MM.1S (cell line): ENCODE measurements around the gene TMEM184B.

Experiments used
- DNase-seq: peaks from one replicate; pipeline ENCODE4 v3.0.0-alpha.2; 2015
- H2AFZ ChIP-seq: fragments of 300-600 bp; sonication (generic); 2 replicates; pipeline ENCODE4 v1.6.0; 2016; ENCODE audit warnings: antibody characterized with exemption, low read length
- H3F3A ChIP-seq: fragments of 300-600 bp; sonication (generic); 2 replicates; pipeline ENCODE4 v1.6.1; 2016; ENCODE audit warnings: mild to moderate bottlenecking, antibody characterized with exemption, low read length, moderate library complexity, mixed read lengths; ENCODE audit not compliant: insufficient read depth
- H3K27ac ChIP-seq: fragments of 300-600 bp; sonication (generic); 2 replicates; pipeline ENCODE4 v1.5.1; 2016; ENCODE audit warnings: mild to moderate bottlenecking, low read length
- H3K27me3 ChIP-seq: fragments of 300-600 bp; sonication (generic); replicated peaks from 2 replicates; pipeline ENCODE4 v1.6.0; 2016; ENCODE audit warnings: low read length; ENCODE audit not compliant: insufficient read depth
- H3K36me3 ChIP-seq: fragments of 300-600 bp; sonication (generic); replicated peaks from 2 replicates; pipeline ENCODE4 v1.6.1; 2016; ENCODE audit warnings: mild to moderate bottlenecking, low read length, mixed read lengths; ENCODE audit not compliant: insufficient read depth
- H3K4me1 ChIP-seq: fragments of 300-600 bp; sonication (generic); 2 replicates; pipeline ENCODE4 v1.6.1; 2016; ENCODE audit warnings: low read length, mixed read lengths
- H3K4me2 ChIP-seq: fragments of 300-600 bp; sonication (generic); 2 replicates; pipeline ENCODE4 v1.6.0; 2016; ENCODE audit warnings: low read depth, low read length
- H3K4me3 ChIP-seq: fragments of 300-600 bp; sonication (generic); 2 replicates; pipeline ENCODE4 v1.5.1; 2016; ENCODE audit warnings: low read length, mixed read lengths
- H3K79me2 ChIP-seq: fragments of 300-600 bp; sonication (generic); 2 replicates; pipeline ENCODE4 v1.6.1; 2016; ENCODE audit warnings: mixed run types, low read length, mixed read lengths
- H3K9ac ChIP-seq: fragments of 300-600 bp; sonication (generic); 2 replicates; pipeline ENCODE4 v1.6.1; 2016; ENCODE audit warnings: low read length, mixed read lengths
- H3K9me2 ChIP-seq: fragments of 300-600 bp; sonication (generic); replicated peaks from 2 replicates; pipeline ENCODE4 v1.6.1; 2016; ENCODE audit warnings: mild to moderate bottlenecking, low read length, mixed read lengths; ENCODE audit not compliant: insufficient read depth
- H3K9me3 ChIP-seq: fragments of 300-600 bp; sonication (generic); replicated peaks from 2 replicates; pipeline ENCODE4 v1.6.1; 2016; ENCODE audit warnings: mild to moderate bottlenecking, low read length, mixed read lengths; ENCODE audit not compliant: insufficient read depth
- H4K20me1 ChIP-seq: fragments of 300-600 bp; sonication (generic); 2 replicates; pipeline ENCODE4 v1.6.1; 2016; ENCODE audit warnings: mild to moderate bottlenecking, low read length, moderate library complexity, mixed read lengths; ENCODE audit not compliant: insufficient read depth
- EZH2 ChIP-seq: fragments of 300-600 bp; sonication (generic); optimal IDR thresholded peaks from 2 replicates; pipeline ENCODE3; 2017; ENCODE audit warnings: low read depth, mild to moderate bottlenecking, antibody characterized with exemption, low read length, mixed read lengths
- EZH2phosphoT487 ChIP-seq: fragments of 300-600 bp; sonication (generic); IDR thresholded peaks from 2 replicates; pipeline ENCODE4 v1.6.1; 2018; ENCODE audit warnings: antibody characterized with exemption, low read length
- TF ChIP-seq, protein P1 (sequence below): fragments of 300-600 bp; sonication (generic); IDR thresholded peaks from 2 replicates; pipeline ENCODE4 v1.5.1; 2016; ENCODE audit warnings: antibody characterized with exemption, low read length, mixed read lengths

Gene TMEM184B

GRCh38 chr22:38174626-38175025 lies 98.2 kb downstream of the TMEM184B start:
- H4K20me1 ChIP-seq: no peaks in the 10 kb centered on the region
- H3K9ac ChIP-seq: no peak overlapping the region

DNA sequence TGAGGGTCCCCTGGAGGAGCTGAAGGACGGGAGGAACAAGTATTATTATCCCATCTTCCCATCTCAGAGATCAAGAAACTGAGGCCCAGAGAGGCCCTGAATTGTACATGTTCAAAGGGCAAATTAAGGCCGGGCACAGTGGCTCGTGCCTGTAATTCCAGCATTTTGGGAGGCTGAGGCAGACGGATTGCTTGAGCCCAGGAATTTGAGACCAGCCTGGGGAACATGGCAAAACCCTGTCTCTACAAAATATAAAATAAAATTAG lies 99.2 kb downstream of the TMEM184B start:
- Histone ChIP-seq H3K9ac (no peak overlapping the region), H4K20me1 (no peaks in the 10 kb centered on the region), H3K27me3 (no peaks in the 10 kb centered on the region), H3K36me3 (no peaks in the 10 kb centered on the region), H3K79me2 (no peaks in the 10 kb centered on the region), H3K9me3 (no peaks in the 10 kb centered on the region), H3K4me1 (peaks cover 8% of the 10 kb centered on the region), H3F3A (0 out of 2 replicates have a peak, but pooled peaks cover 3% of the 10 kb centered on the region), H3K4me3 (no peak overlapping the region), H3K27ac (no peak overlapping the region), H3K4me2 (no peak overlapping the region), H3K9me2 (no peaks in the 10 kb centered on the region), H2AFZ (no peak overlapping the region)
- DNase-seq: no peak
- TF ChIP-seq EZH2phosphoT487: no peak
- no peak for TF ChIP-seq EZH2
- TF ChIP-seq, protein P1, sequence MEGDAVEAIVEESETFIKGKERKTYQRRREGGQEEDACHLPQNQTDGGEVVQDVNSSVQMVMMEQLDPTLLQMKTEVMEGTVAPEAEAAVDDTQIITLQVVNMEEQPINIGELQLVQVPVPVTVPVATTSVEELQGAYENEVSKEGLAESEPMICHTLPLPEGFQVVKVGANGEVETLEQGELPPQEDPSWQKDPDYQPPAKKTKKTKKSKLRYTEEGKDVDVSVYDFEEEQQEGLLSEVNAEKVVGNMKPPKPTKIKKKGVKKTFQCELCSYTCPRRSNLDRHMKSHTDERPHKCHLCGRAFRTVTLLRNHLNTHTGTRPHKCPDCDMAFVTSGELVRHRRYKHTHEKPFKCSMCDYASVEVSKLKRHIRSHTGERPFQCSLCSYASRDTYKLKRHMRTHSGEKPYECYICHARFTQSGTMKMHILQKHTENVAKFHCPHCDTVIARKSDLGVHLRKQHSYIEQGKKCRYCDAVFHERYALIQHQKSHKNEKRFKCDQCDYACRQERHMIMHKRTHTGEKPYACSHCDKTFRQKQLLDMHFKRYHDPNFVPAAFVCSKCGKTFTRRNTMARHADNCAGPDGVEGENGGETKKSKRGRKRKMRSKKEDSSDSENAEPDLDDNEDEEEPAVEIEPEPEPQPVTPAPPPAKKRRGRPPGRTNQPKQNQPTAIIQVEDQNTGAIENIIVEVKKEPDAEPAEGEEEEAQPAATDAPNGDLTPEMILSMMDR: no peak

More at GRCh38 chr22:38174626-38175025, 98.2 kb downstream of the TMEM184B start:
- Histone ChIP-seq H3K4me3 (no peak overlapping the region), H3K27me3 (no peaks in the 10 kb centered on the region), H3K4me2 (no peak overlapping the region), H3F3A (peaks cover 4% of the 10 kb centered on the region; the same call in 1 of the 2 replicates), H3K9me2 (no peaks in the 10 kb centered on the region), H3K27ac (no peak overlapping the region), H3K9me3 (no peaks in the 10 kb centered on the region), H2AFZ (no peak overlapping the region), H3K79me2 (peaks cover 8% of the 10 kb centered on the region), H3K4me1 (peaks cover 15% of the 10 kb centered on the region), H3K36me3 (no peaks in the 10 kb centered on the region)
- DNase-seq: no peak
- TF ChIP-seq EZH2: no peak
- no peak for TF ChIP-seq EZH2phosphoT487
- TF ChIP-seq, protein P1: no peak

DNA sequence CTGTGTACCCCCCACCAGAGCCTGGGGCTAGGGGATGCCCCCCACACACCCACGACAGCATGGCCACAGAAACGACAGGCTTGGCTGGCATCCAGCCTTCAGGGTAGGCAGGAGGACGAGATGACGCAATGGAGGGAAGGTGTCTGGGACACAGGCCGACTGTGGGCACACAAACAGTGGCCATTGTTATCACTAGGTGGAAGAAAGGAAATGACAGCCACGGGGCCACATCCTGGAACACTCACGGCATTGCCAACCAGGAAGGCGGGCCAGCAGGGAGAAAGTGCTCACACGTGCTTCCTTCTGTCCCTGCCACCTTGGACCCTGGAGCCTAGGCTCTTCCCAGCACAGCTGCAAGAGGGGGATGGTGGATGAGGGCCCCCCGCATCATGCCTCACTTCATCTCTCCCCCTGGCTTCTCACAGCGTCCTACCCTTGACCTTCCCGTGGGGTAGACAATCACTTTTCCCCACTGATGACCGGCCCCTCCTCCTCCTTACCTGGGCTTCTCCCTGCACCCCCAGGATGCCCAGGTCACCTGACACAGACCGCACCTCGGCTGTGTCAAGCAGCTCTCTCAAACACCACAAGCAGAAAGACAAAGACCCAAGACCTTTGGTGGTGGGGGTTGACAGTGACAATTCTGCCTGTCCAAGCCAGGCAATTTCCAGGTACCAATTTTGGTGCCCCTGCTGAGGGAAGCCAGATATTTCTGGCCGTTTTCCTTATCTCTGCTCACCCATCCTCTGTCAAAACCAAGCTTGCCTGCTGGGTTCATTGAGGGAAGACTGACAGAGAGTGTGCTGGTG lies 99.8 kb downstream of the TMEM184B start:
- H3K27ac ChIP-seq: no peak overlapping the region
- TF ChIP-seq EZH2 (no peak), EZH2phosphoT487 (no peak)
- TF ChIP-seq, protein P1: no peak
- no peaks in the 10 kb centered on the region for H4K20me1 ChIP-seq
- no peak overlapping the region for H3K9ac ChIP-seq
- H2AFZ ChIP-seq: no peak overlapping the region
- H3K9me2 ChIP-seq: no peaks in the 10 kb centered on the region
- no peaks in the 10 kb centered on the region for H3K36me3 ChIP-seq
- 0 out of 2 replicates have a peak, but pooled peaks cover 3% of the 10 kb centered on the region for H3F3A ChIP-seq
- peaks cover 5% of the 10 kb centered on the region for H3K4me1 ChIP-seq
- no peak overlapping the region for H3K4me3 ChIP-seq
- H3K9me3 ChIP-seq: no peaks in the 10 kb centered on the region
- no peak for DNase-seq
- no peaks in the 10 kb centered on the region for H3K27me3 ChIP-seq
- no peaks in the 10 kb centered on the region for H3K79me2 ChIP-seq
- no peak overlapping the region for H3K4me2 ChIP-seq
